ENCODE data around the gene RERE.

DNA sequence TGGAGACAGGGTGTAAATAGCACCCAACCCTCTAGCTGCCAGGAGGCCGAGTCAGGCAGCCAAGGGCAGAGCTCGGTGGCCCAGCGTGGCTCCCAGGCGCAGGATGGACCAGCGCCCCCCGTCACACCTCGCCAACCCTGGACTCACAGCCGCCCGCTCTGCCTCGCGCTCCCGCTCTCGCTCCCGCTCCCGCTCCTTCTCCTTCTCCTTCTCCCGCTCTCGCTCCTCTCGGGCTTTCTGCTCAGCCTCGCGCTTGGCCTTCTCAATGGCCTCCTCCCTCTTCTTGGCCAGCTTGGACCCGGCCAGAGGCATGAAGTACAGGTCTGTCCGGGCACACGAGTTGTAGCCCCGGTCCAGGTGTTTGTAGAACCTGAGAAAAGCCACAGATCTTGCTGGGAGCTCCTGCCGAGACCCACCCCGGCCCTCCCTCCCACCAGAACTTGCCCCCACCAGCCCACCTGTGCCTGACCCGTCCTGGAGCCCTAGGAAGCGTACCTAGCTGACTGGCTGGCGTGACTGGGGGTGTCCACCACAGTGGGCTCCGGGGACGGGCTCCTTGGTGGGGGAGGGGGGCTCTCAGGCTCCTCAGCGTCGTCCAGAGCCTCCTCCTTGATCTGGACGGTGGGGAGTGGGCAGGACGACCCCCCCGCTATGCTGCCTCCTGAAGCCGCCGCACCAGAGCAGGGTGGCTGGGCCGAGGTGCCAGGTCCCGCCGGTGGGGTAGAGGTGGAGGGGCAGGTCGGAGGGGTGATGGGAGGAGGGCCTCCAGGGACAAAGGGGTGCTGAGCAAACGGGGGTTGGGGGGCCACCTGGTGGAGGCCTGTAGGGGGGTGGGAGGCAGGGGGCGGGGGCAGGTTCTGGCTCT is 457.6 kb downstream of the RERE start:
- TF ChIP-seq POLR2A (IDR thresholded peaks at IDR 0.05) (no peak), CTCF (IDR thresholded peaks at IDR 0.05) (no peak)

All from adrenal gland (tissue), 5 donors.